ENCODE results near the gene RASSF1.

GRCh38 chr3:50351323-50351697 lies 10.7 kb upstream of the RASSF1 start:
- TF ChIP-seq CTCF (IDR thresholded peaks at IDR 0.05; ENCODE audit: low read depth, low read length) = no peak
- no peak for TF ChIP-seq POLR2A (IDR thresholded peaks at IDR 0.05; ENCODE audit: extremely low read depth, insufficient read length)
